Measurements from ENCODE around the gene CDH4. TPM values are rescaled to one million over a fixed set of nuclear protein-coding genes. Genes with fewer than 3 reads are reported as not detected.

The CDH4 gene
- total and polyA plus RNA-seq, 11 donors = 0.04 to 0.54 (median 0.08) TPM; not detected in 1

GRCh38 chr20:61780066-61780465, 528.0 kb downstream of the CDH4 start:
- ATAC-seq = no peak
- intact Hi-C loops (cut with DNase I) = no loop called here
- WGBS, 4 donors = 81 to 86% (median 83%) methylated on average over 7 of the region's 7 CpGs
- Histone ChIP-seq H3K9me3 (peaks cover 0 to 23% (median 10%) of the 10 kb centered on the region in 12 donors), H3K27me3 (peaks cover 0 to 4% (median 0%) of the 10 kb centered on the region in 9 donors), H3K4me3 (no peak overlapping the region), H3K4me1 (no peaks in the 10 kb centered on the region), H3K36me3 (no peaks in the 10 kb centered on the region), H3K27ac (no peak overlapping the region)
- no peak for DNase-seq
- no peak for TF ChIP-seq CTCF (IDR thresholded peaks at IDR 0.05)
- TF ChIP-seq POLR2A (IDR thresholded peaks at IDR 0.05) = no peak

GRCh38 chr20:61784801-61785566, 532.9 kb downstream of the CDH4 start:
- Histone ChIP-seq H3K36me3 (no peaks in the 10 kb centered on the region), H3K4me3 (no peak overlapping the region), H3K27me3 (peaks cover 0 to 9% (median 0%) of the 10 kb centered on the region in 9 donors), H3K4me1 (no peaks in the 10 kb centered on the region), H3K27ac (no peak overlapping the region), H3K9me3 (peaks cover 0 to 23% (median 10%) of the 10 kb centered on the region in 12 donors)
- ATAC-seq (no peak), DNase-seq (no peak)
- TF ChIP-seq CTCF (IDR thresholded peaks at IDR 0.05) = no peak
- TF ChIP-seq POLR2A (IDR thresholded peaks at IDR 0.05) = no peak
- intact Hi-C loops (cut with DNase I) = no loop called here
- 77 to 88% (median 84%) methylated on average over 13 to 18 of the region's 18 CpGs for WGBS, 4 donors

GRCh38 chr20:61785567-61785816, 533.4 kb downstream of the CDH4 start:
- WGBS, 4 donors = 87 to 100% (median 97%) methylated on average over 1 of the region's 1 CpG; no CpG with 5 or more reads in 1 of the 4 donors
- no peak overlapping the region for H3K27ac ChIP-seq
- H3K27me3 ChIP-seq = peaks cover 0 to 9% (median 0%) of the 10 kb centered on the region in 9 donors
- no peak for DNase-seq
- ATAC-seq = no peak
- H3K9me3 ChIP-seq = peaks cover 0 to 23% (median 10%) of the 10 kb centered on the region in 12 donors
- intact Hi-C loops (cut with DNase I) = no loop called here
- no peaks in the 10 kb centered on the region for H3K4me1 ChIP-seq
- TF ChIP-seq CTCF (IDR thresholded peaks at IDR 0.05) (no peak), POLR2A (IDR thresholded peaks at IDR 0.05) (no peak)
- no peaks in the 10 kb centered on the region for H3K36me3 ChIP-seq
- no peak overlapping the region for H3K4me3 ChIP-seq

GRCh38 chr20:61786230-61786629, 534.2 kb downstream of the CDH4 start:
- WGBS, 4 donors = 81 to 88% (median 84%) methylated on average over 14 of the region's 14 CpGs
- H3K27ac ChIP-seq = no peak overlapping the region
- H3K9me3 ChIP-seq = peaks cover 0 to 16% (median 10%) of the 10 kb centered on the region in 12 donors
- peaks cover 0 to 9% (median 0%) of the 10 kb centered on the region in 9 donors for H3K27me3 ChIP-seq
- intact Hi-C loops (cut with DNase I) = no loop called here
- H3K4me3 ChIP-seq = no peak overlapping the region
- no peak for TF ChIP-seq POLR2A (IDR thresholded peaks at IDR 0.05)
- TF ChIP-seq CTCF (IDR thresholded peaks at IDR 0.05) = no peak
- ATAC-seq (no peak), DNase-seq (peak in 1 of 5 donors; percentile 8)
- H3K36me3 ChIP-seq = no peaks in the 10 kb centered on the region
- no peaks in the 10 kb centered on the region for H3K4me1 ChIP-seq
